NB4 (cell line): ENCODE measurements around the gene PRKD2.
A peak's percentile ranks its signal among the peaks of the same experiment; 100 is the strongest.

ENCODE experiments used
- MYC ChIP-seq: IDR thresholded peaks from 2 replicates; pipeline ENCODE4 v1.6.1; 2011; ENCODE audit warnings: low read depth, low read length
- POLR2A ChIP-seq: IDR thresholded peaks from 2 replicates; pipeline ENCODE4 v1.6.1; 2011; ENCODE audit warnings: mild to moderate bottlenecking; ENCODE audit not compliant: insufficient read length; ENCODE audit errors: extremely low read depth
- TF ChIP-seq, protein P1 (sequence below): IDR thresholded peaks from one replicate; pipeline ENCODE4 v1.5.1; 2012; ENCODE audit warnings: low read depth, low read length

DNA sequence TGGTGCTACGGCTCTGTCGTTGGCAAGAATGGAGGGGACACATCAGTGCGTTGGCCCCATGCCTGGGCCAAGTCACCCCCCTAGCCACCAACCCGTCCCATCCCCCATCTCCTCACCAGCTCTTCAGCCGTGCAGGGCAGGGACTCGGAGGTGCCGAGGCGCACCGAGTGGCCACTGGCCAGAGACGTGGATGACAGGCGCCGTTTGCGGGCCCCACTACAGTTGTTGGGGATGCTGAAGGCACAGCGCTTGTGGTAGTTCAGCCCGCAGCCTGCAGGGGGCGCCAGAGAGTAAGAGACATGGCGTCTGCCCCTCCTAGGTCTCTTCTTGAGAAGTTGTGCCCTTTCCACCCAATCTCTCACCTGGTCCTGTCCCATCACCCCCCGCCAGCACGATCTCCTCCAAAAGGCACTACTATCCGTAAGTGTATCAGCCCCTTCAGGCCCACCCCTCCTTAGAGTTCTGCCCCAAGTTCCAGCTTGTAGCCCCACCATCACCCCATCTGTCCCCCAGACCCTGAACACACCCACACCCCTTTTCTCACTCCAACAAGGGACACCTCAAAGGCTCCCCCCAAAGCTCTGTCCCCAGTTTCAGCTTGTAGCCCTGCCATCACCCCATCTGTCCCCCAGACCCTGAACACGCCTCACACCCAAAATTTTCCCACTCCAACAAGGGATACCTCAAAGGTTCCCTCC lies 12.4 kb downstream of the PRKD2 start:
- TF ChIP-seq, protein P1, sequence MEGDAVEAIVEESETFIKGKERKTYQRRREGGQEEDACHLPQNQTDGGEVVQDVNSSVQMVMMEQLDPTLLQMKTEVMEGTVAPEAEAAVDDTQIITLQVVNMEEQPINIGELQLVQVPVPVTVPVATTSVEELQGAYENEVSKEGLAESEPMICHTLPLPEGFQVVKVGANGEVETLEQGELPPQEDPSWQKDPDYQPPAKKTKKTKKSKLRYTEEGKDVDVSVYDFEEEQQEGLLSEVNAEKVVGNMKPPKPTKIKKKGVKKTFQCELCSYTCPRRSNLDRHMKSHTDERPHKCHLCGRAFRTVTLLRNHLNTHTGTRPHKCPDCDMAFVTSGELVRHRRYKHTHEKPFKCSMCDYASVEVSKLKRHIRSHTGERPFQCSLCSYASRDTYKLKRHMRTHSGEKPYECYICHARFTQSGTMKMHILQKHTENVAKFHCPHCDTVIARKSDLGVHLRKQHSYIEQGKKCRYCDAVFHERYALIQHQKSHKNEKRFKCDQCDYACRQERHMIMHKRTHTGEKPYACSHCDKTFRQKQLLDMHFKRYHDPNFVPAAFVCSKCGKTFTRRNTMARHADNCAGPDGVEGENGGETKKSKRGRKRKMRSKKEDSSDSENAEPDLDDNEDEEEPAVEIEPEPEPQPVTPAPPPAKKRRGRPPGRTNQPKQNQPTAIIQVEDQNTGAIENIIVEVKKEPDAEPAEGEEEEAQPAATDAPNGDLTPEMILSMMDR: peak; percentile 100
- TF ChIP-seq POLR2A: no peak
- no peak for TF ChIP-seq MYC
